SHP77 (cell line): ENCODE measurements around the gene SLC9A7.

Experiments used
- DNase-seq, 2 experiments: peaks; one replicate each; lab custom pipeline; 2025; lab: John Stamatoyannopoulos, UW

SLC9A7 gene

DNA sequence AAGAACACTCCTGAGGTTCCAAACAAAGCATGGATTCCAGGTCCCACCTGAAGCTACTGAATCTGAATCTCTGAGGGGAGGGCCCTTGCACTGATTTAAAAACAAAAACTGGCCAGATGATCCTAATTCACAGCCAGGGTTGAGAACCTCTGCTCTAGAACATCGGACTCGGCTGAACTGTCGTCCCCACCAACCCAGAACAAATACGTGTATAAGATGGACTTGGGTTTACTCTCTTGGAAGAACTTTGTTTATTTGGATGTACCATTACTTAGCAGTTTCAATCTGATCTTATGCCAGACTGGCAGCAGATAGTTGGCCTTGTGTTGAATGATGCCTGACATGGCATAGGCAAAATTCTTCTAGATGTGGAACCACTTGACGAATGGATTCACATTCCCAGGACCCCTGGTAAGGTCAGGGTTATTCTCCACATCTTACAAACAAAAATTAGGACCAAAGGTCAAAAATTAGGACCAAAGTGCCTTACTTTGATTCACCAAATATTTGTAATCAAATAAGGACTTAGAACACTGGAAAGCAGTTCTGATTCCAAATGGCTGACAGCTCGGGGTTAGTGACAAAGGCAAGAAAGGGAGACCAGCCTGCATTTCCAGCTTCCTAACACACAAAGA, 156.3 kb downstream of the SLC9A7 start:
- DNase-seq = no peak

GRCh38 chrX:46601283-46601682, 157.6 kb downstream of the SLC9A7 start:
- no peak for DNase-seq

- DNase-seq = no peak
Observed at GRCh38 chrX:46599051-46599560, 159.8 kb downstream of the SLC9A7 start.

DNA sequence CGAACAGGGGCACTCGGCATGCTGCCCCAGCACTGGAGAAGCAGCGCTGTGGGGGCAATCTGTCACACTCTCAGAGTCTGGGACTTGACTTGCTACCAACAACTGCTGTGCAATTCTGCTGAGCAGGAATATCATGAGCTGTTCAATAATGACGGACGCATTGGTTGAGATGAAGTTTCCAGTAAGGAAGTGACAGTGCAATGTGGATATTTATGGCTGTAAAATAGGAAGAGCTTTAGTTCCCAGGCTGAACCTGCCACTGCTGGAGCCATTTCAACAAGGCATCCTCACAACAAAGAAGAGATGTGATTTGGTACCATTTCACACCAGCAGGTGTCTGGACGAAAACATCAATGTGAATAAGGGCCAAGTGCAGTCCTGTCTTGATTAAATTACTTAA, 161.1 kb downstream of the SLC9A7 start:
- DNase-seq = no peak

DNA sequence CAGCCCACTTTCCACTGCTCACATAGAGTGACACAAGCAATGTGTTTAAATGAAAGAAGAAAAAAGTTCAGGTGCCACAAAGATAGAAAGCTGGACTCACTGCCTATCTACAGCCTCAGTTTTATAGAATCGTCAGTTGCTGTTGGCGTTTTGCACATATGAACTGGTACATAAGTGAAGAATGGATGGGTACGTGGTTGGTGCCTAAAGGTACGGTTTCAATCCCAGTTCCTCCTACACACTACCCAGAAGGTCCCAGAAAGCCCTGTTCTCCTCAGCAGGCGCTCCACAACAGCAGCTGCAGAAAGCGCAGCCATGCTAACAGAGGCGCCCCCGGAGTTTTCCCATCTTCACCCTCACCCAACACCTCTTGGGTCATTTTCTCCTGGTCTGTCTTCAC, 161.7 kb downstream of the SLC9A7 start:
- DNase-seq = no peak

DNA sequence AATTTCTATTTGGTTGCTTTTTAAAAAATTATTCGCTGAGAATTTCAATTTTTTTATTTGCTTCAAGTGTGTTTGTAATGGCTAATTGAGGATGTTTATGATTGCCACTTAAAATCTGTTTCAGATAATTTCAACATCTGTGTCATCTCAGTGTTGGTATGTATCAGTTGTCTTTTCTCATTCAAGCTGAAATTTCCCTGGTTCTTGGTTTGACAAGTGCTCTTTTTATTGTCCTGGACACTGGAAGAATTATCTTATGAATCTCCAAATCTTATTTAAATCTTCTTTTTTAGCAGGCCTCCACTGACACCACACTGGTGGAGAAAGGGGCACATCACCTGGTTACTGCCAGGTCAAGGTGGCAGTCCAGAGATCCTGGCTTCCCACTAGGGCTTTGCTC, 163.8 kb downstream of the SLC9A7 start:
- DNase-seq = no peak

- no peak for DNase-seq
Observed at GRCh38 chrX:46589977-46590723, 168.8 kb downstream of the SLC9A7 start.

DNA sequence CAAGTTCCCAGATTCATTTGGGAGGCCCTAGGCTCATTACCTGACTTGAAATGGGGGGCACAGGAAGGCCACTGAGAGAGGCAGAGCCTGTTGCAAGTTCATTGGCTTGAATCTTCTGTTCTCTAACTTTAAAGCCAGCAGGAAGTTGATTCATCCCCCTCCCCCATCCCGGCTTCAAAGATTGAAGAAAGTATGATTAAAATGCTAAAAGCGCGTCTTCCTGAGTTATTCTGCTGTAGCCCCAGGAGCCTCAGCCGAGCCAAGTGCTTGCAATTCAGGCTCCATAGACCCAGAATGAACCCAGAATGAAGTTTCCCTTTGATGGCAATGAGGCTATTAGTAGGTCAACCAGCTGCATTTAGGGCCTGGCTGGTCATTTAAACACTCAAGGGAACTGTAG, 170.7 kb downstream of the SLC9A7 start:
- no peak for DNase-seq

DNA sequence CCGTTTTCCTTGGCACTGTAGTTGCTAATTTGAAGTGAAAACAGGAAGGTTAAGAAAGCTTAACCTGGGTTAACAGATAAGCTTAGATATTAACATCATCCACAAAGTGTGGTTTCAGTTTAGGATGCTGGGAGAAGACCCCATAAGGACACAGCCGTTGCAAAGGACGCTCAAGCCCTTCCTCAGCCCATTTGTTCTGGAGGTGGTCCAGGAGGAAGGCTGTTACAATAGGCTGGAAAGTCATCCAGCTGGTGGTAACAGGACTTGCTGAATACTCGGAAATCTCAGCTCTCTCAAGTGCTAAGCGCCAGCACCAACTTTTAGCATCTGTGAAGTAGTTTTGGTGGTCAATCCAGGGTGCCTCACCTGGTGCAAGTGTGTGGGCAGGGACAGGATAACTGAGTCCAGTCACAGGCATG, 171.2 kb downstream of the SLC9A7 start:
- no peak for DNase-seq

DNA sequence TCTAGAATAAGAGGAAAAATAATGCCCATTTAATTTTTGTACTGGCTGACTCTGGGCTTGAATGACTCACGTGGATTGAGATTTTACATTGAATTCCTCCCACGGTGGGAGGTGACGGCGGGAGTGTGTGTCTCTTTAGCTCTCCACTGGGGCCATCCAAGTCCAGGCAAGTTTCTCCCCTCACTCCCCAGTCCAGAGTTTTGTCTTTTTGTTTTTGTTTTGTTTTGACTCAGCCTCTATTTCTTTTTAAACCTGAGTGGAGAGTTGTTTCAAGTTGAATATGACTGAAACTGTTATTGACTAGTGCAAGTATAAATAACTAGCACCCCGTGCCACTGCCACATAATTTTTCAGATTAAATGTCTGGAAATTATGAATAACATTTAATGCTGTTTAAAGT, 171.8 kb downstream of the SLC9A7 start:
- DNase-seq = no peak

DNA sequence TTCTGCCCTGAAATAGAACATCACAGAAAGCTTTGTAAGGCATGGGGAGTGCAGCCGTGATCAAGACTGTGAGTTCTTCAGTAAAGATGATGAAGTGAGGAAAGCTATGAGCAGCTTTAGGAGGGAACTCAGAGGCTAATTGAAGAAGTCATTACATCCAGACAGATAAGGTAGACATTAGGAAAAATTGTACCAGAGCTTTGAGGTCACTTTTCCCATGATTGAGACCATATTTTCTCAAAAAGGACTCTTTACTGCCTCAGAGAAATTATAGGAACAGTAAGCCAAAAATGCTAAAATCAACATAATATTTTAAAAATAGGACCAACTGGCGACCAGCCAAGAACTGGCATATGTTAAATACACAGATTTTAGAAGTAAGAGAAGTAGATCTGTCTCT, 174.2 kb downstream of the SLC9A7 start:
- DNase-seq = no peak

DNA sequence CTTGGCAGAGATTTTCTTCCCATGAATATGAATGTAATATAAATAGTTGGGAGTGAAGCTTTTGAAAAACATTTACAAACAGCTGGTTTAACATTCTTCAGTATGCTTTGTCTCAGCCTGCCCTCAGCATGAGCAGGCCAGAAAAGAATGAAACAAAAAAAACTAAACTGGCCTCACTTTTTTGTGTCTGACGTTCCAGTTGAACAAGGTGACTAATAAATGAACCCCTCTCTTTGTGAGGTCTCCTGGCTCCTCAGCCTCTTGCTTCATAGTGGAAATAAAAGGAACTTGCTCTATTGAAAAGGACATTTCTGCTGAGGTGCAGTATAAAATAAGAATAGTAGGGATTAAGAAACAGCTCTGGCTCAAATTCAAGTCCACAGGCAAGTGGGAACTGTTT, 176.0 kb downstream of the SLC9A7 start:
- no peak for DNase-seq

GRCh38 chrX:46582325-46582724, 176.6 kb downstream of the SLC9A7 start:
- no peak for DNase-seq

DNA sequence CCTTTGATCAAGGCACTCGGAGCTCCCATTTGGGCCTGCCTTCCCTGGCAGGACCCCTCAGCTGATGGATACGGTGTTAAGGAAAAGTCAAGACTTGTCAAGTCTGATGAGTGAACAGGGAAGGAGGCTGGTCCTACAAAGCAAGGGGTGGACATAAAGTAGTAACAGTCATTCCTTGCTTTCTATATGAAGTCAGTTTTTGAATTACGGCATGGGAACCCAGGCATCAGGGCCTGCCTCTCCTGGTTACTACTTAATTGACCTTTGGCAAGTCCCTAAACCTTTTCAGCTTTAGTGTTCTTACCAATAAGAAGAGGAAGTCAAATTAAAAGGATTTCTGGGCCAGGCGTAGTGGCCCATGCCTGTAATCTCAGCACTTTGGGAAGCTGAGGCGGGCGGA, 178.3 kb downstream of the SLC9A7 start:
- no peak for DNase-seq

- DNase-seq = no peak
Observed at GRCh38 chrX:46579250-46579649, 179.7 kb downstream of the SLC9A7 start.

GRCh38 chrX:46577221-46578005, 181.5 kb downstream of the SLC9A7 start:
- DNase-seq = no peak

GRCh38 chrX:46576458-46576857, 182.5 kb downstream of the SLC9A7 start:
- no peak for DNase-seq

- DNase-seq = no peak
Observed at GRCh38 chrX:46575991-46576392, 182.9 kb downstream of the SLC9A7 start.

DNA sequence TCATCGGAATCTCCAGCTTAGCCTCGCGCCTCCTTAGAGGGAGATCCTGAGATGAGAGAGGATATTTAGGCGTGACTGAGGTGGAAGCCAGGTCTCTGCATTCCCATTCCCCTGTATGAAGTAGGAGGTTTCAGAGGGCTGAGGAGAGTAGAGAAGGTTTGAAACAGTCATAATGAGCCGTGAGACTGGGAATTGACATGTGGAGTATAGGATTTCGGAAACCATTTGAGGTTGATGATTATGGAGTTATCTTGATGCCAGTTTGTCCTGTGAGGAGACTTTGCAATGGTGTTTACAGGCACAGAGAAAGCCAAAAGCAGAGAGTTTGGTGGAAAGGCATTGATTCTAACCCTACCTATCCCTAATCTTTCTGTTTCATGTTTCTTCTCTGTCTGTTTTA, 183.3 kb downstream of the SLC9A7 start:
- DNase-seq = no peak

- peak in 1 of 2 experiments; percentile 20 for DNase-seq
Observed at GRCh38 chrX:46574774-46575381, 184.0 kb downstream of the SLC9A7 start.

- DNase-seq = peak; percentile 14 to 59
Observed at GRCh38 chrX:46573892-46574773, 184.8 kb downstream of the SLC9A7 start.
